AG09309 (cell line): ENCODE measurements around the gene RBM17.

Source experiments
- DNase-seq: peaks from one replicate; pipeline ENCODE4 v3.0.0-alpha.2; 2010; ENCODE audit warnings: low read depth
- H3K4me3 ChIP-seq: 2 replicates; pipeline ENCODE4 v1.5.1; 2011; ENCODE audit warnings: mild to moderate bottlenecking, low read depth, low read length, moderate library complexity; ENCODE audit not compliant: control insufficient read depth
- CTCF ChIP-seq: IDR thresholded peaks from 2 replicates; pipeline ENCODE4 v1.5.1; 2011; ENCODE audit warnings: mild to moderate bottlenecking, low read depth, low read length, inconsistent platforms; ENCODE audit not compliant: insufficient read depth, control insufficient read depth; ENCODE audit errors: missing control alignments

The RBM17 gene

GRCh38 chr10:6128591-6129251 lies 39.9 kb downstream of the RBM17 start:
- DNase-seq: no peak
- no peak for TF ChIP-seq CTCF

GRCh38 chr10:6130848-6131470 lies 42.1 kb downstream of the RBM17 start:
- no peak for DNase-seq
- no peak overlapping the region for H3K4me3 ChIP-seq
- TF ChIP-seq CTCF: no peak

More at GRCh38 chr10:6128591-6129251, 39.9 kb downstream of the RBM17 start:
- H3K4me3 ChIP-seq: no peak overlapping the region

- no peak overlapping the region for H3K4me3 ChIP-seq
- DNase-seq: no peak
- no peak for TF ChIP-seq CTCF
Observed at GRCh38 chr10:6133331-6134098, 44.7 kb downstream of the RBM17 start.

GRCh38 chr10:6134099-6134823 lies 45.4 kb downstream of the RBM17 start:
- no peak overlapping the region for H3K4me3 ChIP-seq
- DNase-seq: no peak
- no peak for TF ChIP-seq CTCF

GRCh38 chr10:6135039-6135438 lies 46.2 kb downstream of the RBM17 start:
- H3K4me3 ChIP-seq: no peak overlapping the region
- DNase-seq: no peak
- no peak for TF ChIP-seq CTCF

GRCh38 chr10:6135589-6136168 lies 46.8 kb downstream of the RBM17 start:
- no peak for DNase-seq
- no peak for TF ChIP-seq CTCF
- no peak overlapping the region for H3K4me3 ChIP-seq
